GM12865 (cell line): ENCODE measurements around the gene DGCR8.

ENCODE experiments used
- DNase-seq: peaks from one replicate; pipeline ENCODE4 v3.0.0; 2010; ENCODE audit warnings: low read depth
- H3K4me3 ChIP-seq: 2 replicates; pipeline ENCODE4 v1.5.1; 2011; ENCODE audit warnings: mild to moderate bottlenecking, low read depth, low read length, control low read depth
- CTCF ChIP-seq: IDR thresholded peaks from 2 replicates; pipeline ENCODE4 v1.5.1; 2011; ENCODE audit warnings: low read length, control low read depth, low read depth, inconsistent platforms; ENCODE audit not compliant: insufficient read depth; ENCODE audit errors: missing control alignments

Gene DGCR8

GRCh38 chr22:20102203-20102780 lies 22.3 kb downstream of the DGCR8 start:
- no peak overlapping the region for H3K4me3 ChIP-seq
- no peak for DNase-seq
- no peak for TF ChIP-seq CTCF

GRCh38 chr22:20105456-20106204 lies 25.6 kb downstream of the DGCR8 start:
- no peak overlapping the region for H3K4me3 ChIP-seq
- TF ChIP-seq CTCF = no peak
- no peak for DNase-seq

- no peak overlapping the region for H3K4me3 ChIP-seq
- no peak for TF ChIP-seq CTCF
- no peak for DNase-seq
Observed at GRCh38 chr22:20106205-20106848, 26.3 kb downstream of the DGCR8 start.

GRCh38 chr22:20106849-20107237 lies 26.8 kb downstream of the DGCR8 start:
- no peak for TF ChIP-seq CTCF
- H3K4me3 ChIP-seq = no peak overlapping the region
- DNase-seq = no peak

GRCh38 chr22:20107471-20107901 lies 27.4 kb downstream of the DGCR8 start:
- no peak for DNase-seq
- TF ChIP-seq CTCF = no peak
- H3K4me3 ChIP-seq = no peak overlapping the region

GRCh38 chr22:20107951-20108756 lies 28.1 kb downstream of the DGCR8 start:
- no peak overlapping the region for H3K4me3 ChIP-seq
- TF ChIP-seq CTCF = no peak
- DNase-seq = no peak
